ENCODE results near the gene CLN6.

Gene CLN6

GRCh38 chr15:68209735-68210408 is 19.7 kb downstream of the CLN6 start:
- TF ChIP-seq CTCF (IDR thresholded peaks at IDR 0.05) = no peak
- H3K4me3 ChIP-seq = no peak overlapping the region
- intact Hi-C loops (cut with DNase I; ENCODE audit: low total_unique reads) = loop anchor here (5.0 kb wide), 1 partner anchor 348 kb away; no protein-coding TSS in a partner anchor
- no peaks in the 10 kb centered on the region for H3K27me3 ChIP-seq
- H3K27ac ChIP-seq = no peak overlapping the region
- no peaks in the 10 kb centered on the region for H3K36me3 ChIP-seq
- H3K9me3 ChIP-seq = no peaks in the 10 kb centered on the region
- peaks cover 0 to 21% (median 9%) of the 10 kb centered on the region in 4 donors for H3K4me1 ChIP-seq
- peak; percentile 17 to 56 for DNase-seq

DNA sequence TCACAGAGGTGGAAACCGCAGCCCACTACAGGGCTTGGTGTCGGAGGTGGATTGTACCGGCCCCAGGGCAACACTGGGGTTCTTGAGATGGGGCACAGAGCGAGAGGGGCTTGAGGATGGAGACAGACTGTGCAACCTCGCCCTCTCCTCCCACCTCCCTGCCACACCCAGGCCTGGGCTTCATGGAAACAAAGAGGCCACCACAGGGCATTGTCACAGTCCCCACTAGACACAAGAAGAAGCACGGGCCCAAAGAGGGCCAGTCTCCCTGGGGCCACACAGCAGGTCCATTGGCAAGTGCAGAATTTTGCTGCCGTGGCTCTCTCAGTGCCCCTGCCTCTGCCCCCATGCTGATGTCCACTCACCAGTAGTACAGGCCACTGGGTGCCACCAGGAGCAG is 20.3 kb downstream of the CLN6 start:
- H3K27ac ChIP-seq = no peak overlapping the region
- intact Hi-C loops (cut with DNase I; ENCODE audit: low total_unique reads) = loop anchor here (5.0 kb wide), 1 partner anchor 347 kb away; no protein-coding TSS in a partner anchor
- TF ChIP-seq CTCF (IDR thresholded peaks at IDR 0.05) = no peak

GRCh38 chr15:68208636-68209240 is 20.8 kb downstream of the CLN6 start:
- no peaks in the 10 kb centered on the region for H3K36me3 ChIP-seq
- H3K27ac ChIP-seq = no peak overlapping the region
- no peak for TF ChIP-seq CTCF (IDR thresholded peaks at IDR 0.05)
- H3K4me1 ChIP-seq = peaks cover 0 to 27% (median 10%) of the 10 kb centered on the region in 4 donors
- peak; percentile 13 to 50 for DNase-seq
- intact Hi-C loops (cut with DNase I; ENCODE audit: low total_unique reads) = loop anchor here (5.0 kb wide), 1 partner anchor 346 kb away; no protein-coding TSS in a partner anchor
- H3K27me3 ChIP-seq = peaks cover 0 to 5% of the 10 kb centered on the region in 2 donors
- no peaks in the 10 kb centered on the region for H3K9me3 ChIP-seq
- no peak overlapping the region for H3K4me3 ChIP-seq

More for the DNA sequence above, 20.3 kb downstream of the CLN6 start:
- Histone ChIP-seq H3K9me3 (no peaks in the 10 kb centered on the region), H3K4me1 (peaks cover 0 to 27% (median 10%) of the 10 kb centered on the region in 4 donors), H3K4me3 (no peak overlapping the region), H3K27me3 (peaks cover 0 to 3% of the 10 kb centered on the region in 2 donors), H3K36me3 (no peaks in the 10 kb centered on the region)
- DNase-seq = peak; percentile 3 to 48

DNA sequence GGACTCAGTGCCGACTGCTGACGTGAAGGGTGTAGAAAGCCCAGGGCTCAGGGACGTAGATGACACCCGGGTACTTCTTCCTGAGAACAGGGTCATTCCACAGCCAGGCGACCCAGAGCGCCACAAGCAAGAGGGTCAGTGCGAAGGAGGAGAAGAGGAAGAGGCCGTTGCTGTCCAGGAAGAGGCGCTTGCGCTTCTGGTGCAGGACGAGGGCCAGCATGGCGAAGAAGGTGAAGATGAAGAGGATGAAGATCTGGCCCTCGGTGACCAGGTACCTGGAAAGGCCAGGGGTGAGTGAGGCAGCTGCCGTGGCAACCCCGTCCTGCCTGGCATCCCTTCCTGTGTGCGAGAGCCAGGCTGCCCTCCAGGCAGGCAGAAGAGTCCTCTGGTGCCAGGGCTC is 21.4 kb downstream of the CLN6 start:
- Histone ChIP-seq H3K4me3 (no peak overlapping the region), H3K36me3 (no peaks in the 10 kb centered on the region), H3K27ac (no peak overlapping the region), H3K4me1 (peaks cover 0 to 27% (median 10%) of the 10 kb centered on the region in 4 donors), H3K9me3 (no peaks in the 10 kb centered on the region), H3K27me3 (peaks cover 0 to 5% of the 10 kb centered on the region in 2 donors)
- peak in 1 of 2 donors; percentile 52 for DNase-seq
- intact Hi-C loops (cut with DNase I; ENCODE audit: low total_unique reads) = loop anchor here (5.0 kb wide), 1 partner anchor 346 kb away; no protein-coding TSS in a partner anchor
- TF ChIP-seq CTCF (IDR thresholded peaks at IDR 0.05) = no peak

GRCh38 chr15:68207176-68207935 is 22.2 kb downstream of the CLN6 start:
- no peak overlapping the region for H3K27ac ChIP-seq
- H3K36me3 ChIP-seq = no peaks in the 10 kb centered on the region
- no peaks in the 10 kb centered on the region for H3K9me3 ChIP-seq
- peaks cover 0 to 5% of the 10 kb centered on the region in 2 donors for H3K27me3 ChIP-seq
- peaks cover 0 to 27% (median 10%) of the 10 kb centered on the region in 4 donors for H3K4me1 ChIP-seq
- H3K4me3 ChIP-seq = no peak overlapping the region
- intact Hi-C loops (cut with DNase I; ENCODE audit: low total_unique reads) = loop anchor here (5.0 kb wide), 1 partner anchor 345 kb away; no protein-coding TSS in a partner anchor
- TF ChIP-seq CTCF (IDR thresholded peaks at IDR 0.05) = no peak
- DNase-seq = peak in 1 of 2 donors; percentile 51

Measured in tibial artery (tissue), 4 donors.